Stimulated activated naive CD4-positive, alpha-beta T cell (primary cell): ENCODE results near the gene PTGDS.

Source experiments
- DNase-seq, 6 experiments: peaks; one replicate each; lab custom pipeline; 2025; lab: John Stamatoyannopoulos, UW

Gene PTGDS

DNA sequence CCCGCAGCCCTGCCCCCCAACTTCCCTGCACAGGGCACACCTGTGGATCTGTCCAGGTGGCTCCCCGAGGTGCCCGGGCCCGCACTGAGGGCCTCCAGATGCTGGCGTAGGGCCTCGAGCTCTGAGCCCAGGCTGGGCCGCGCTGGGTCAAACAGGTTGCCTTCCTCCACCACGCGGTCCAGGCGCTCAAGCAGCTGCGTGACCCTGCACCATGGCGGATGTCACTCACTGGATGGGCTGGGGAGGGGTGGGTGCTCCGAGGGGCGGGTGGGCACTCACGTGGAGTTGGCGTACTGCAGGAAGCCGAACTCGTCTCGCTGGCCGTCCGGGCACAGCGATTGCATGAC lies 45.3 kb downstream of the PTGDS start:
- DNase-seq: no peak

DNA sequence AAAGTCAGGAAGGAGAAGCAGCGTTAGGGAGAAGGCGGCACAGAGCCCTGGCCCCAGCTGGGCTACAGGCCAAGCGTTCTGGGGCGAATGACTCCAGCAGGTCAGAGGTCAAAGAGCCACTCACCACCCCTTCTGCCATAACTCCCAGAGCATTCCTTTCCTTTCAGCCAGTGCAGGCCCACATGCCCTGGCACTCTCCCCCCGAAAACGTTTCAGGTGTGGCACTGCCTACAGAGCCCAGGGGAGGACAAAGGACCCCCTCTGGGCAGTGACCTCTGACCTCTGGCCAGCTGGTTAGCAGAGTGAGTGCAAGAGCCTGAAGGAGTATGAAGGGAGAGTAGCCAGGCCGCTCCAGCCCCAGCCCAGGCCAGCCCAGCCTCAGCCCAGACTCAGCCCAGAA lies 45.9 kb downstream of the PTGDS start:
- DNase-seq: no peak

DNA sequence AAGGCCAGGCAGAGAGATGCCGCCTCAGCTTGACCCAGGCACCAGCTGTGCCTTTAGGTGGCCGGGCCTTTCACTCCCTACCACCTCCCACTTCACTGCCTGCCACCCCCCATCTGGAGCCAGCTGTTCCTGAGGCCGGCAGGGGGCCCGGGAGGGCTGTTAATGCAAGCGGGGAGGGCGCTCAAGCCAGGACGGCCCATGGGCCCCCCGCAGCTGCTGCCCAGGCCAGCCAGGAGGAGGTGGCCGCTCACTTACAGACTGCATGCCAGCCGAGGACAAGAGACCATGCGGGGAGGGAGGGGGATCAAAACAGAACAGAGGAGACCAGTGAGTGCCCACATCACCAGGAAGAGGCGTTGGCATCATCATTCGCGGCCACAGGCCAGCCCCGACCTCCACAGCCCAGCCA lies 46.3 kb downstream of the PTGDS start:
- no peak for DNase-seq

DNA sequence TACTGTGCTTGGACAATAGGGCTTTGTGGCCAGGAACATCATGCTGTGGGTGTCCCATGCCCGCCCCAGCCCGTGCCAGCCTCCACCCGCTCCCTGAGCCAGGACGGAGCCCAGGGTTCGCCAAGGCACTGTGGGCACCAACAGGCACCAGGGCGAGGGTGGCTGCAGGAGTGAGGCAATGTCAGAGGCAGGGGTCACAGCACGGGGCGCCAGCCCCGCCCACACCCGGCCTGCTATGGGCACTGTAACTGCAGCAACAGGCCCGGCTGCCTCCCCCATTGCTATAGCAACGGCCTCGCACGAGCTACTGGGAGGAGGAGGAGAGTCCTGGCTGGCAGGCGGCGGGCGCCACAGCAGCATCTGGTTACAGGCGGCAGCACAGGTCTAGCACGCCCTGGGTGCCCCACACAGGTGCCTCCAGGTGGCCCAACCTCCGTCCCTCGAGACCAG lies 48.2 kb downstream of the PTGDS start:
- DNase-seq: no peak

DNA sequence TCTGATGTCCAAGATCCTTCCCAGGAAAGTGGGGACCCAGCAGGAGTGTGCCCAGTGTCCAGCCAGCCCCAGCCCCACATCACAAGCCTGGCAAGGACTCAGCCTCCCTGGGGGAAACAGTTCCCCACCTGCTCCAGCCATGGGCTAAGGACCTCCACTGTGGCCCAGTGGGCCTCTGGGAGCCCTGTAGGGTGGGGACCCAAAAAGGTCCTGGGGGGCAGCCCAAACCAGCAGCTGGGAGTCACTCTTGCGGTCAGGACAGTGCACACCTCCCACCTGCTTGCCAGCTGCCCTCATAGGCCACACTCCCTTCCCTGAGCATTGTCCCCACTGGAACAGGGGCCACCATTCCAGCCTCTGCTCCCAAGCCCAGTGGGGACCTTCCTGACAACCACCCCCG lies 49.1 kb downstream of the PTGDS start:
- no peak for DNase-seq

DNA sequence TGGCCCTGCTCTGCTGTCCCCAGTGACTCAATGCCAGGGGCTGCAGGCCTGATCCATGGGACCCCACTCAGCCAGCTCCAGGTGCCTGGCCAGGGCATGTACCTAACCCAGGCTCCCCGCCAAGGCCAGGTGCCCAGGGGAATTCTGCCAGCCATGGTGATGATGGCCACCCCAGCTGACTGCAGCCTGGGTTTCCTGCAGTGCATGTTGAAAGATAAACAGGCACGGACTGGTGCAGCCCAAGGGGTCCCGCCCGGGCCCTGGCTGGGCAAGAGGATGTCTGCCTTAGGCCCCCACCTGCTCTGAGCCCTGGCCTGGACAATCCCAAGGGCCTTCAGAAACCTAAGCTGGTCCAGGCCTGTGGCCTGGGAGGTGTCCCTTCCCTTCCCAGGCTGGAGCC lies 49.5 kb downstream of the PTGDS start:
- no peak for DNase-seq

DNA sequence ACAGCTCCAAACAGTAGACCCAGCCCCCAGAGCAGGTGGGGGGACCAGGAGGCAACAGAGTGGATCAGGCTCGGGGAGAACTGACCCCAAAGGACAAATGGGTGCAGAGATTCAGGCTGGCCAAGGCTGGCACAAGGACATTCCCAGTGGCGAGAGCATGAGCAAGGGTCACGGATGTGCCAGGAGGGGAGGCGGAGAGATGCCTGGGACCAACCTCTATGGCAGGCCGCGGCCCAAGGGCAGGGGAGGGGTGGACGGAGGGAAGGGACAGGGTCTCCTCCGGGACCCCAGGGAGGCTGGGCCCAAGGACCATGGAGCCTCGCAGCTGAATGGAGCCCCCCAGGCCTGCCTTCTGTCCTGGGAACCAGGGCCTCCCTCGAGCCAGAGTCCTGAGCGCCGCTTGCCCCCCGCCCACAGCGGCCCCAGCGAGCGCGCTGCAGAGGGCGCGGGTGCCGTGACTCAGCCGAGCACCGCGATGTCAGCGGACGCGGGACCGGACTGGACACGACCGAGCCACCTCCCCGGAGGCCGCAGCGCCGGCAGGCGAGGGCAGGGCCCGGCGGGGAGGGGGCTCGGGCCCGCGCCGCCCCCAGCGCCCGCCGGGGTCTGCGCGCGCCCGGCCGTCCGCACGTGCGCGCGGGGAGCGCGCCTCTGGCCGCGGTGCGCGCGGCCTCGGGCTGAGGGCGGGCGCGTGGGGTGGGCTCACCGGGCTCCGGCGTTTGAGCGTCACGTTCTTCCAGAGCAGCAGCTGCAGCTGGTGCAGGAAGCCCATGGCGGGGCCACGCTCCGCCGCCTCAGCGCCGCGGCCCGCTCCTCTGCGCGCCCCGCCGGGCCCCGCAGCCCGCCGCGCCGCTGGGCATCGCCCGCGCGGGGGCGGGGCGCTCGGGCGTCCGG lies 50.3 kb downstream of the PTGDS start, which contains the start of gene ABCA2:
ABCA2 (minus strand) TSS at position 869 of the 894 bp plus-strand sequence; CDS start at position 772, 97 bp downstream.
- peak in 1 of 6 experiments; percentile 47 for DNase-seq

DNA sequence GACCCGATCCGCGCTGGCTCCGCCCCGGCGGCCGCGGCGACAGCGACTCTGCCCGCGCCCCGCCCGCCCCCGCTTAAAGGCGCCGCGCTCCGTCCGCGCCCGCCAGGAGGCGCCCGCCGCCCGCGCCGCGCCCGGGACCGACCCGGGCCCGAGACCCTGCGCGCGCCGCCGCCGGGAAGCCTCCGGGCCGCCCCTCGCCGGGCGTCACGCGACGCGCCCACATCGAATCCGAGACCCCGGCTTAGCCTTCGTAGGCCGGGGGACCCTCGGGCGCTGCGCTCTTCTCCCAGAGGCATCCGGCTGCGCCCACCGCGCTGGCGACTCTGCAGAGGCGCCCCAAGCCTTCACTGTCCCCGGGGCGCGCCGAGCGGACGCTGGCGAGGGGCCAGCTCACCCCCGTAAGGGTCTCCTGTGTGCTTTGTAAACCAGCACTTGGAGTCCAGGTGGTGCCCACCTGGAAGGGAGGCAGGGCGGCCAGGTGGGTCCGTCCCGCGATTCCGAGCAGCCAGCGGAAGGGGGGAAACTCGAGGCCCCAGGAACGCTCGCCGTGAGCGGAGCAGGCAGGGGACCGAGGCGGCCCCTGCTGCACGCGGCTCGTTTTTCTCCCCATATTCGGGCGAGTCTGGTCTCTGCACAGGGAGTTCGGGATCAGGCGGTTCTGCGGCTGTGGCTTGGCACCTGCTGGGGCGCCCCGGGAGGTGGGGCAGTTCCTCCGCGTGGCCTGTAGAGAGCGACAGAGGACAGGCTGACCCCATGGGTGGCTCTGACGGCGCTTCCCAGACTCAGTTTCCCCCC lies 51.2 kb downstream of the PTGDS start:
- DNase-seq: peak; percentile 35 to 64 (median 59)

DNA sequence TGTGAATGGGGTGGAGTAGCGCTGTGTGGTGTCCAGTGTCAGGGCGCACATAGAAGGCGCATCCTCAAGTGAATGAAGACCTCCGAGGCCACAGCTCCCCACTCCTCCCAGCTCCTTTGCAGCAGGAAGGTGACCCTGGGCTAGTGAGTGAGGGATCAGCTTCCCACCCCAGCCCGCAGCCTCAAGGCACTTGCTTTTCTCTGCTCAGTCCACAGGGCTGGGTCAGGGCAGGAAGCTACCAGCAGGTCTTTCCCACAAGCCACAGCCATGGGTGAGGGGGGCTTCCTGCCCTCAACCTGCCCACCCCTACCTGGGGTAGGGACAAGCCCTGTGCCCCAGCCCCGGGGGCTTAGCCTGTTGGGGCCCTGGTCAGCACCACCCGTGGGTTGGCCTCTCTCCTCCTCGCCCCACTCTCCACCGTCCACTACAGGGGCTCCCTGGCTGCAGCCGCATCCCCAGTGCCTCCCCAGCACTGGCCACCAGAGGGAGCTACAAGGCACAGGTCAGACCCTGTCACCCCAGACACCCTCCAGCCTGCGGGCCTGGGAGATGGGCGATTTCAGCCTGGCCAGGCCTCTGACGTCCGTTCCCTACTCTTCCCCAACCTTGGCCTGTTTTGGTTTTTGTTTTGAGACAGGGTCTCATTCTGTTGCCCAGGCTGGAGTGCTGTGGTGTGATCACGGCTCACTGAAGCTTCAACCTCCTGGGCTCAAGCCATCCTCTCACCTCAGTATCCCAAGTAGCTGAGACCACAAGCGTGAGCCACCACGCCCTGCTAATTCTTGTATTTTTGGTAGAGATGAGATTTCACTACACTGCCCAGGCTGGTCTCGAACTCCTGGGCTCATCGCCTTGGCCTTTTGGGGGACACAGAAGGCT lies 52.0 kb downstream of the PTGDS start:
- DNase-seq: peak; percentile 20 to 63 (median 52)

DNA sequence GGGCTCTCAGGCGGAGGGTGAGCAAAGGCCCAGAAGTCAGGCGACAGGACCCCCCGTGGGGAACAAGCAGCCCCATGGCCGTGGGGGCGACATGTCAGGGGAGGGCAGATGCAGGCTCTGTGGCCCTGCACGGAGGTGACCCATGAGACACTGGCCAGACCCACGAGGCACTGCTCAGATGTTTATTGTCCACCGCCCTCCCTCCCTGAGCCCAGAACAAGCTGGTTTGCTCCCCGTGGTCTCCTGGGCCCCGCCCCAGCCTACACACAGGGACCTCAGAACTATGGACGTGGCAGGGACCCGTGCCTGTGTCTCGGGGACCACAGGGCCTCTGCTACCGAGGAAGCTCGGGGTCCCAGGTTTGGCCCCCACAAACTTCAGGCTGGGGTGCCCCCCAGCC lies 52.7 kb downstream of the PTGDS start:
- no peak for DNase-seq

DNA sequence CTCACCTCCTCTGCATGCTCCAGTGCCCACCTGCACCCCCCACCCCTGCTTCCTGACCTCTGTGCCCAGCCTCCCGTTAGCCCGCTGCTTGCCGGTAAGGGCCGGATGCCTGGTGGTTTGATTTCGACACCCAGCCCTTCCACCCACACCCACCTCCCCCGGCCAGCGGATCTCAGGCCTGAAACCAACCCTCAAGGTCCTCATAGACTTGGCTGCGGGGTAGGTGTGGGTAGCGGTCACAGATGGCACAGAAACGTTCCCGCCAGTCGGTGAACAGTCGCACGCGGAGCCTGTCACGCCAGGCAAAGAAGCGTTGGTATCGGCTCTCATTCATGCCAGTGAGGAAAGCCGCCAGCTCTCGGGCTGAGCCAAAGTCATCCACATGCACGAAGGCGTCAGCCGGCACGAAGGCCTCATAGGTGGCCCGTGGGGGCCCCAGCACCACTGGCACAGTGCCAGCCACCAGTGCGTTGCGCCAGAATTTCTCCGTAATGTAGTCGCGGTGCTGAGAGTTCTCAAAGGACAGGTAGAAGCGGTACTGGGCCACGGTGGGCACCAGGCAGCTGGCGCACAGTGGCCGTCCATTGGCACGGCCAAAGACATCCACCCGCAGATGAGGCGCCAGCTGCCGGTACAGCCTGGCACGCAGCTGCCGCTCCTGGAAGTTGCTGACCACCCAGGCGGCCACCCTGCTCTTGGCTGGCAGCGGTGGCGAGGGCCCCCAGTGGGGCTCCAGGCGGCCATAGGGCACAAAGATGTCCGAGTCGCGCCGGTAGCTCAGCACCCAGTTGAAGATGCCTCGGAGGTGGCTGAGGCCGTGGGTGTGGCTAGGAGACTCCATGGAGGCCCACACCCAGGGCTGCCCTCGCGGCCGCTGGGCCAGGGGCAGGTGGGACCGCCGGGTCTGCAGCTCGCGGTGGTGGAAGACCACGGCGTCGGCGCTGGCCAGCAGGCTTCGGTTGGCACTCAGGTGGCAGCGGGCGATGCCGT lies 53.5 kb downstream of the PTGDS start:
- peak in 1 of 6 experiments; percentile 13 for DNase-seq
